Activated naive CD8-positive, alpha-beta T cell treated with anti-CD3 and anti-CD28 coated beads, Interleukin-2, amount 10 ng/mL, durations not matched to agents 7 days and 5 days (primary cell): ENCODE measurements around the gene ZNF493. TPM values are rescaled to one million over a fixed set of nuclear protein-coding genes. Genes with fewer than 3 reads are reported as not detected.

Experiments
- ATAC-seq: fragments of 150-1000 bp; cut with Tn5 transposase; one replicate; pipeline ENCODE4 v1.10.0; 2021; ENCODE audit warnings: low read depth, moderate library complexity
- POLR2A ChIA-PET: fragments of 350-600 bp; sonication (Branson Sonifier 250); formaldehyde crosslinking; loops from one replicate; lab custom pipeline; 2021; ENCODE audit warnings: antibody characterized with exemption; lab: Charles Lee
- DNase-seq: peaks from one replicate; pipeline ENCODE4 v3.0.0; 2021
- H3K27ac Mint-ChIP-seq: one replicate; pipeline ENCODE4 v1.8.0; 2022; ENCODE audit warnings: mild to moderate bottlenecking, mixed read lengths
- H3K27me3 Mint-ChIP-seq: one replicate; pipeline ENCODE4 v1.8.0; 2022; ENCODE audit warnings: mild to moderate bottlenecking, moderate library complexity, mixed read lengths
- H3K36me3 Mint-ChIP-seq: one replicate; pipeline ENCODE4 v1.8.0; 2021; ENCODE audit warnings: mild to moderate bottlenecking, mixed read lengths
- H3K4me1 Mint-ChIP-seq: one replicate; pipeline ENCODE4 v1.8.0; 2021; ENCODE audit warnings: mixed read lengths
- H3K4me3 Mint-ChIP-seq: one replicate; pipeline ENCODE4 v1.8.0; 2022; ENCODE audit warnings: mild to moderate bottlenecking, moderate library complexity, mixed read lengths
- H3K9me3 Mint-ChIP-seq: one replicate; pipeline ENCODE4 v1.8.0; 2021; ENCODE audit warnings: mixed read lengths
- total RNA-seq, 2 experiments: library from RNA; stranded (reverse); gene quantifications; one replicate each; pipeline ENCODE4 v1.2.3, GENCODE V29; 2021

The ZNF493 gene
- total RNA-seq, 2 experiments from 2014 or later = 34.5 to 39.4 TPM

DNA sequence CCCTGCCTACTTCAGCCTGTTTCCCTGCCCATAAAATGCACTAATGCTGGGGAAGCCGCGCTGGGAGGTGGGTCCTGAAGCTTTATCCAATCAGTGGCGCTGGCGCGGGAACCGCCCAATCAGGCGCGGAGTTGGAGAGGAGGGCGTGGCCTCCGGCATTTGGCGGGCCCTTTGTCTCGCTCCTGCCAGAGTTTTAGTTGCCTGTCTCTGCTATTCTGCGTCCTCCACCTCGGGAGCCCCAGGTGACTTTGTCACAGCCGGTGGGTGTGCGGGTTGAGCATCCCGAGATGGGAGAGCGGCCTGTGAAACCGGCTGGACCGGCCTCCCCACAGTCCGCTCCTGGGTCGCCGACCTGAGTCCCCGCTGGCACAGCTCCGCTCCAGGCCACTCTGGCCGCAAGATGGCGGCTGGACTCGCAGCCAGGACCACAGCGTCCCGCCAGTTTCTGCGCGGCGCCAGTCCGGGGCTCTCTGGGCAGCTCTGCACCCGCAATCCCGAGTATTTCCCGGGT lies 77.8 kb downstream of the ZNF493 start:
- POLR2A ChIA-PET = interaction anchor here (0.6 to 1.4 kb wide), 7 partner anchors 9 to 293 kb away, joined by 3 to 8 read pairs (median 5); partner anchors contain the start of genes ZNF100, ZNF493 and ZNF708
- peak overlapping the region; percentile 58 for H3K27ac Mint-ChIP-seq
- peak; percentile 97 for ATAC-seq

More for the DNA sequence above, 77.8 kb downstream of the ZNF493 start:
- H3K4me1 Mint-ChIP-seq = no peaks in the 10 kb centered on the region
- H3K9me3 Mint-ChIP-seq = peaks cover 8% of the 10 kb centered on the region
- H3K36me3 Mint-ChIP-seq = no peaks in the 10 kb centered on the region
- peak overlapping the region; percentile 77 for H3K4me3 Mint-ChIP-seq
- H3K27me3 Mint-ChIP-seq = no peaks in the 10 kb centered on the region
- peak; percentile 83 for DNase-seq

Other genes with a start within 250 kb of the ZNF493 start
- 10 to 100 TPM; 28.5 to 30.7 TPM for gene ZNF708, start 67.7 kb upstream of the ZNF493 start, total RNA-seq
- gene ZNF738, start 38.1 kb upstream of the ZNF493 start, total RNA-seq = 10 to 100 TPM; 13.9 to 16.4 TPM
- 10 to 100 TPM; 14.3 to 14.8 TPM for gene ZNF429, start 108.5 kb downstream of the ZNF493 start, total RNA-seq